ENCODE measurements around the gene KRTAP19-1. TPM values are rescaled to one million over a fixed set of nuclear protein-coding genes. Genes with fewer than 3 reads are reported as not detected.

Gene KRTAP19-1
- total and polyA plus RNA-seq, 2 of the 8 experiments (the other 6 are each of a cell fraction or from before 2014, with no cell fraction given), result not detected

- TF ChIP-seq CBX8 (IDR thresholded peaks at IDR 0.05; ENCODE audit: borderline replicate concordance, low read depth, low read length), result no peak
- TF ChIP-seq EP300 (IDR thresholded peaks at IDR 0.05; ENCODE audit: borderline replicate concordance in 1 of 2, low read depth in 2 of 2, low read length in 2 of 2), result no peak
Measured at GRCh38 chr21:30434033-30434631, 46.0 kb downstream of the KRTAP19-1 start (continued).
